HUES64 (cell line): ENCODE data around the gene VSTM4.

Experiments
- H3K27ac ChIP-seq: 2 replicates; pipeline ENCODE4 v1.7.0; 2013; ENCODE audit warnings: low read depth, low read length, inconsistent platforms
- H3K27me3 ChIP-seq: 2 replicates; pipeline ENCODE4 v1.6.1; 2013; ENCODE audit warnings: mild to moderate bottlenecking, low read length; ENCODE audit not compliant: insufficient read depth
- H3K36me3 ChIP-seq: 2 replicates; pipeline ENCODE4 v1.6.1; 2013; ENCODE audit warnings: mild to moderate bottlenecking, low read length; ENCODE audit not compliant: insufficient read depth
- H3K4me1 ChIP-seq: 2 replicates; pipeline ENCODE4 v1.6.1; 2013; ENCODE audit warnings: mild to moderate bottlenecking, low read length, moderate library complexity; ENCODE audit not compliant: insufficient read depth
- H3K4me3 ChIP-seq: 2 replicates; pipeline ENCODE4 v1.5.1; 2013; ENCODE audit warnings: mild to moderate bottlenecking, low read length, moderate library complexity
- H3K9ac ChIP-seq: 2 replicates; pipeline ENCODE4 v1.6.1; 2013; ENCODE audit warnings: mild to moderate bottlenecking, low read depth, low read length
- H3K9me3 ChIP-seq: 2 replicates; pipeline ENCODE4 v1.6.1; 2013; ENCODE audit warnings: low read depth, low read length; ENCODE audit not compliant: insufficient read depth
- WGBS: fragments of 150-250, 120-280 bp; methylation state at CpG from one replicate; pipeline ENCODE4 v1.1.7; 2013; ENCODE audit warnings: missing lambda C conversion rate; 5-methylcytosine and 5-hydroxymethylcytosine counted together

VSTM4 gene

GRCh38 chr10:49000437-49001398 lies 114.6 kb downstream of the VSTM4 start:
- Histone ChIP-seq H3K36me3 (no peaks in the 10 kb centered on the region), H3K4me1 (peaks cover 3% of the 10 kb centered on the region; the same call in 1 of the 2 replicates), H3K27ac (no peak overlapping the region), H3K9ac (no peak overlapping the region), H3K4me3 (no peak overlapping the region), H3K9me3 (no peaks in the 10 kb centered on the region), H3K27me3 (no peaks in the 10 kb centered on the region)
- 93% methylated on average over 13 of the region's 13 CpGs for WGBS

GRCh38 chr10:48999346-48999745 lies 116.0 kb downstream of the VSTM4 start:
- Histone ChIP-seq H3K36me3 (no peaks in the 10 kb centered on the region), H3K27ac (no peak overlapping the region), H3K9ac (no peak overlapping the region), H3K27me3 (no peaks in the 10 kb centered on the region), H3K4me3 (no peak overlapping the region), H3K4me1 (peaks cover 3% of the 10 kb centered on the region; the same call in 1 of the 2 replicates), H3K9me3 (no peaks in the 10 kb centered on the region)
- 89% methylated on average over 2 of the region's 2 CpGs for WGBS

GRCh38 chr10:48996329-48996728 lies 119.0 kb downstream of the VSTM4 start:
- Histone ChIP-seq H3K27ac (no peak overlapping the region), H3K4me1 (peaks cover 3% of the 10 kb centered on the region; the same call in 1 of the 2 replicates), H3K9ac (no peak overlapping the region), H3K4me3 (no peak overlapping the region), H3K27me3 (no peaks in the 10 kb centered on the region), H3K36me3 (no peaks in the 10 kb centered on the region), H3K9me3 (no peaks in the 10 kb centered on the region)
- whole genome bisulfite sequencing = 66% methylated on average over 3 of the region's 3 CpGs

DNA sequence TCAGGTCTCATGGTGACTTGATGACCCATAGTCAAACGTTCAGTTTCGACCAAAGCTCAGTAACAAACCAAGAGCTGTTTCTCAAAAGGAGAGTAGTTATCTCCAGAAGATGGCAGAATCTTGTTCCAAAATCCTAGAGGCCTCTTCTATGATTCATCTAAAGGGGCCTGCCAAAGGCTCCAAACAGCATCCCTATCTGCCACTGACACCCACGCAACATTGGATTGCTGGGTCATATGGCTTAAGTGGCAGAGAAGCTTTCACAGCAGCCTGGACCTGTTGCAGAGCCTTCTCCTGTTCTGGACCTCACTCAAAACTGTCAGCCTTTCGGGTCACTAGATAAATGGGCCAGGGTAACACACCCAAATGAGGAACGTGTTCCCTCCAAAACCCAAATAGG lies 121.7 kb downstream of the VSTM4 start:
- Histone ChIP-seq H3K27me3 (no peaks in the 10 kb centered on the region), H3K27ac (no peak overlapping the region), H3K9me3 (no peaks in the 10 kb centered on the region), H3K4me3 (no peak overlapping the region), H3K36me3 (no peaks in the 10 kb centered on the region), H3K9ac (no peak overlapping the region), H3K4me1 (no peaks in the 10 kb centered on the region)
- WGBS = 92% methylated on average over 5 of the region's 5 CpGs

- Histone ChIP-seq H3K9ac (no peak overlapping the region), H3K9me3 (no peaks in the 10 kb centered on the region), H3K27ac (no peak overlapping the region), H3K27me3 (no peaks in the 10 kb centered on the region), H3K4me1 (no peaks in the 10 kb centered on the region), H3K36me3 (no peaks in the 10 kb centered on the region), H3K4me3 (no peak overlapping the region)
- 89% methylated on average over 1 of the region's 1 CpG for WGBS
These were observed 125.1 kb downstream of the VSTM4 start for GRCh38 chr10:48990226-48990625.

GRCh38 chr10:48985621-48986158 lies 129.6 kb downstream of the VSTM4 start:
- 95% methylated on average over 7 of the region's 7 CpGs for WGBS
- no peak overlapping the region for H3K27ac ChIP-seq

GRCh38 chr10:48983648-48984351 lies 131.5 kb downstream of the VSTM4 start:
- Histone ChIP-seq H3K36me3 (no peaks in the 10 kb centered on the region), H3K4me1 (no peaks in the 10 kb centered on the region), H3K27me3 (no peaks in the 10 kb centered on the region), H3K9me3 (no peaks in the 10 kb centered on the region), H3K4me3 (no peak overlapping the region), H3K9ac (no peak overlapping the region), H3K27ac (no peak overlapping the region)
- 95% methylated on average over 5 of the region's 5 CpGs for WGBS

More at GRCh38 chr10:48985621-48986158, 129.6 kb downstream of the VSTM4 start:
- no peaks in the 10 kb centered on the region for H3K27me3 ChIP-seq
- H3K36me3 ChIP-seq = no peaks in the 10 kb centered on the region
- no peaks in the 10 kb centered on the region for H3K9me3 ChIP-seq
- H3K9ac ChIP-seq = no peak overlapping the region
- no peaks in the 10 kb centered on the region for H3K4me1 ChIP-seq
- no peak overlapping the region for H3K4me3 ChIP-seq

GRCh38 chr10:48982584-48982983 lies 132.7 kb downstream of the VSTM4 start:
- H3K9ac ChIP-seq = no peak overlapping the region
- no peaks in the 10 kb centered on the region for H3K9me3 ChIP-seq
- no peak overlapping the region for H3K27ac ChIP-seq
- no peaks in the 10 kb centered on the region for H3K36me3 ChIP-seq
- H3K4me3 ChIP-seq = no peak overlapping the region
- H3K4me1 ChIP-seq = no peaks in the 10 kb centered on the region
- no peaks in the 10 kb centered on the region for H3K27me3 ChIP-seq
- WGBS = 93% methylated on average over 4 of the region's 5 CpGs

GRCh38 chr10:48981310-48981907 lies 133.9 kb downstream of the VSTM4 start:
- no peaks in the 10 kb centered on the region for H3K4me1 ChIP-seq
- no peaks in the 10 kb centered on the region for H3K9me3 ChIP-seq
- H3K9ac ChIP-seq = no peak overlapping the region
- no peak overlapping the region for H3K27ac ChIP-seq
- no peaks in the 10 kb centered on the region for H3K27me3 ChIP-seq
- WGBS = 37% methylated on average over 11 of the region's 12 CpGs
- H3K36me3 ChIP-seq = no peaks in the 10 kb centered on the region
- H3K4me3 ChIP-seq = no peak overlapping the region

- WGBS = 81% methylated on average over 5 of the region's 5 CpGs
- H3K36me3 ChIP-seq = no peaks in the 10 kb centered on the region
- no peaks in the 10 kb centered on the region for H3K4me1 ChIP-seq
- no peaks in the 10 kb centered on the region for H3K27me3 ChIP-seq
- no peak overlapping the region for H3K4me3 ChIP-seq
- no peak overlapping the region for H3K9ac ChIP-seq
- H3K27ac ChIP-seq = no peak overlapping the region
- H3K9me3 ChIP-seq = no peaks in the 10 kb centered on the region
These were observed 137.0 kb downstream of the VSTM4 start for GRCh38 chr10:48978318-48978717.

DNA sequence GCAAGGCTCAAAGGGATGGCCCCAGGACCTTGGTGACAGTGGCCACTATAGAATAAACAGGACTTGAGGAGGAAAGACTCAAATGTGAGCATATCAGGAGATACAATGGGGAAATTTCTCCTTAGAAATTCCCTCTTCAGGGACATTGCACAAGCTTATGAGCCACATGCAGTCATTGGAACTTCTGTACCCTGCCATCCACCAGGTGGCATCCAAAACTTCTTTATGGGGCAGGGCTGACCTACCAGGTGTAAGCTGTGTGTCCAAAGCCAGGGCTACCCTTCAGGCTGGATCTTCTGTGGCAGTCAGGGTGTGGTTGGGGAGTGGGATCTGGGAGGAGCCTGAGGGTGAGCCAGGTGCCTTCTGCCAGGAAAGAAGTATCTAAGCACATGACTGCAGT lies 139.1 kb downstream of the VSTM4 start:
- no peak overlapping the region for H3K27ac ChIP-seq
- no peaks in the 10 kb centered on the region for H3K36me3 ChIP-seq
- no peaks in the 10 kb centered on the region for H3K27me3 ChIP-seq
- no peak overlapping the region for H3K4me3 ChIP-seq
- H3K4me1 ChIP-seq = no peaks in the 10 kb centered on the region
- H3K9me3 ChIP-seq = no peaks in the 10 kb centered on the region
- H3K9ac ChIP-seq = no peak overlapping the region
